HG03097 (cell line): Measurements from ENCODE around the gene DHCR7.
"Not testable (repeated sequence)": the region's sequence is repeated elsewhere in the genome, so short reads cannot be mapped to it uniquely, and the experiment has no call there.

Experiments used
- ATAC-seq: cut with Tn5 transposase; IDR thresholded peaks from one replicate; pipeline ENCODE4 v1.9.1; 2021; ENCODE audit not compliant: unreplicated experiment, low FRiP score

Gene DHCR7

DNA sequence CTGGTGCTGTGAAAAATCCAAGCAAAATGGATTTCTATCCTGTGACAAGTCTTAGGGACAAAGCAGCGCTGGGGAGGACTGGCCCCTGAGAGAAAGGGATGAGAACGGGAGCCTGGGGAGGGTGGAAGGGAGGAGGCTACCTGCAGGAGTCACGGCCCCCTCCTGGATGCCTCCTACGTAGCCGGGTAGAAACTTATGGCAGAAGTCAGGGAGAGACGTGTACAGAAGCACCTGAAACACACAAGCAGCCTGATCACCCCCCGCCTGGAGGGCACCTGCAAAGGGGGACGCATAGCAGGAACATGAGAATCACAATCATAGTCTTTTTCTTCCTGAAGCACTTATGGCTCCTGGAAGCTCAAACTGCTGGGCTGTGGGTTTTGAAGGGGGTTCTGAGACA lies 6.1 kb downstream of the DHCR7 start:
- ATAC-seq, result no peak

DNA sequence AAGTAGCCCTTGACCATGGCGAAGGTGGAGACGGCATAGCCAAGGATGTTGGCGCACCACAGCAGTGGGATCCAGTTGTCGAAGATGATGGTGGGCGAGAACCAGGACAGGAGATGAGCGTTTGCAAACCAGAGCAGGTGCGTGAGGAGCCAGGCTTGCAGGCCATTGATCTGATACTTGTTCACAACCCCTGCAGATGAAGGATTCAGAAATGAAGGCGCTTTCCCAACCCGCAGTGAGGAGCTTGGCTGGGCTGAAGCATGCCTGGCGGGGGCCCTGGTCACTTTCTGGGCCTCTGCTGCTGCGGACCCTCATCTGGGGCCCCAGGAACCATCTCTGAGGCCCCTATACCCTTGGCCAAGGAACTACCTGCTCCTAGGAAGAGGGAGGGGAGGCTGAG lies 6.9 kb downstream of the DHCR7 start:
- ATAC-seq, result no peak

DNA sequence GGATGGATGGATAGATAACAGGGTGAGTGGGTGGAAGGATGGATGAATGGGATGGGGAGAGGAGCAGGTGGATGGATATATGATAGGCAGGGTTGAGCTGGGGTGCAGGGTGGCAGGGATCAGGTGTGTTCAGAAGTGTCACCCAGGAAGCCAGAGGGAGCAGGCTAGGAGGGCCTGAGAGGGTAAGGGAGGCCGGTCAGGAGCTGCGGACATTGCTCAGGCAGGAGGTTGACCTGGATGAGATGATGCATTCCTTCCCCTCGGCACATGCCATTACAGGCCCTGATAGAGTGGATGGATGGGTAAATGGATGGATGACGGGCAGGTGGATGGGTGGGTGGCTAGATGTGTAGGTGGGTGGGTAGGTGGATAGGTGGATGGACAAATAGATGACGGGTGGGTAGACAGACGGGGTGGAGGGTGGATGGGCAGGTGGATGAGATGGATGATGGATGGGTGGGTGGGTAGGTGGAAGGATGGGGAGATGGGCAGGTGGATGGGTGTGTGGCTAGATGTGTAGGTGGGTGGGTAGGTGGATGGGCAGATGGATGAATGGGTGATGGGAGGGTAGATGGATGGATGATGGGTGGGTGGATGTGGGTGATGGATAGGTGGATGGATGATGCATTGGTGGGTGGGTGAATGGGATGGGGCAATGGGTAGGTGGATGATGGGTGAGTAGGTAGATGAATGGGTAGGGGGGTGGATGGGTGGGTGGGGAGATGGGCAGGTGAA lies 8.0 kb downstream of the DHCR7 start:
- ATAC-seq, result no peak

DNA sequence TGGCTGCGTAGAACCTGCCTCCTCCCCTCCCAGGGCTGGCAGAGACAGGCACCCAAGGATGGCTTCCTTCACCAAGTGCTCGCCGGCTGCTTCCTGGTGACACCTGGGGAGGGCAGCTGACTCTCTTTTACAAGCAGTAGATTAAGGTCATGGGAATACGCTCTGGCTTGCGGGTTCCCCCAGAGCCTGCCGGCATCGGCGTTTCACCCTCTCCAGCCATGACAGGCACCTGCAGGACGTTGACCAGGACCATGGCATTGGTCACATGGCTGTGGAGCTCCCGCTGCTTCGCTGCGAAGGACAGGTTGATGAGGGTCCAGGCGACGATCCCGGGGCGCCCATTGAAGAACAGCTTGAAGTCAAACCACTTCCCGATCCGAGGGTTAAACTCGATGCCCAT lies 9.5 kb downstream of the DHCR7 start:
- ATAC-seq, result no peak

DNA sequence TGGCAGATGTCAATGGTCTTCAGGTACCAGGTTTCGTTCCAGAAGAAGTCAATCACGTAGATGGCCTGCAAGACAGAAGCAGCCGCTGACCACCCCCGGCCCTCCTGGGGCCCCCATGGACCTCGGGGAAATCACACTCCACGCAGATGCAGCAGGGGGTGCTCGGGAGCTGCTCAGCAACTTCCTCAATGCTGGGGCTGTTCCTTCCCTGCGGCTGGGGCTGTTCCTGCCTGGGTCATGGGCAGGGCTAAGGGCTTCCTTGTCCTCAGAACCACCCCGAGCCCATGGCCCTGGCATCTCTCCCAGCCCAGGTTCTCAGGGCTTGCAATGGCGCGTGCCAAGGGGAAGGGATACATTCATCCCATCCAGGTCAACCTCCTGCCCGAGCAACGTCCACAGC lies 10.3 kb downstream of the DHCR7 start:
- ATAC-seq, result no peak

DNA sequence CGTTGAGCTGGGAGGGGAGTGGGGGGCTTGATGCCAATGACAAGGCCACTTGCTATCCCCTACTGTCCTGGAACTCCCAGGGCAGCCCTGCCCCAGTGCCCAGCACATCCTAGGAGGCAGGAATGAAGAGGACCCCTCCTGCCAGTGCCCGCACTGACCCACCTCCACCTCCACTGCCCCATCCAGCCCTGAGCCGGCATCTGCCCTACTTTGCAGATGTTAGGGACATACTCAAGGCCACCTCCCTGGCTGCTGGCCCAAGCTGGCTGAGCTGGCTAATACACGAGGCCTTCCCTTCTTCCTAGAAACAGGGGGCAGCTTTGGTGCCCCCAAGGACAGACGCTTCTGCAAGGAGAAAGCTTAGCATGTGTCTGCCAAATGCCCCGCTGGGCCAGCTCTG lies 10.8 kb downstream of the DHCR7 start:
- ATAC-seq, result no peak

DNA sequence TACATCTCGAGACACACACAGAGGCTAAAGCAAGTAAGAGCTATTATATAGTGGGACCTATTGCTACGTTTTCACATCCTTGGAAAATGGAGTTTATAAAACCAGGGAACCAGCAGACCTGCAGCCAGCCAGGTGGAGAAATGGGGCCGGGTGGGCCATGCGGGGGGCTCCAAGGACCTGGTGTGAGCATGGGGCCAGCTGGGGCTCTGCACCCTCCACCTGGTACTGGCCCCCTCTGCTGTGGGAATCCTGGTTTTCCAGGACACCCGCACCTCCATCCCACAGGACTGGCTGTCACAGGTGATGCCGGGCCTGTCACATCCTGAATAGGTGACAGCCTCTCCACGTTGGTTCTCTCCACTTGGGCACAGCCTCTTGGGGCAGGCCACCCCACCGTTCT lies 11.3 kb downstream of the DHCR7 start:
- ATAC-seq, result no peak

DNA sequence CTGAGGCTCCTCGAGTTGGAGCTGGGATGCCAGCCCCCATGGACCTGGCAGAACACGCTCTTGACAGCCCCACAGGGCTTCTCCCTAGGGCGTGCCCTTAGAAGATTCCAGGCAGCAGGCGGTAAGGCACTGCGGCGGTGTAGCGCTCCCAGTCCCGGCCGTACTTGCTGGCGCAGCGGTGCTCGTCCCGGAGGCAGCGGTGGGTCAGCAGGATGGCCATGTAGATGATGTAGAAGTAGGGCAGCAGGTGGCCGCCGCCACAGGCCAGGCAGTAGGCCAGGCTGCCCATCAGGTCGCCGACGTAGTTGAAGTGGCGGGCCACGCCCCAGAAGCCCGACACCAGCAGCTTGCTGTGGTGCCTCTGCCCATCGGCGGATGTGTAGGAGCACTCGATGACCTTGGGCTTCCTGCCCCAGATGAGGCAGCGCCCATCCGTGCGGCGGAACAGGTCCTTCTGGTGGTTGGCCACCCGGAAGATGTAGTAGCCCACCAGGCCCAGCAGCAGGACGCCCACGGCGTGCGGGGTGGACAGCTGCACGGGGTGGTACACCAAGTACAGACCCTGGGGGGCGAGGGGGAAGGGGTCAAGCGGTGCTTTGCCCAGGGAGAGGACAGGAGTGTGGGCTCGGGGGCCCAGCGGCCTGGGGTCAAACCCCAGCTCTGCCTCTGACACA lies 12.8 kb downstream of the DHCR7 start:
- no peak for ATAC-seq

DNA sequence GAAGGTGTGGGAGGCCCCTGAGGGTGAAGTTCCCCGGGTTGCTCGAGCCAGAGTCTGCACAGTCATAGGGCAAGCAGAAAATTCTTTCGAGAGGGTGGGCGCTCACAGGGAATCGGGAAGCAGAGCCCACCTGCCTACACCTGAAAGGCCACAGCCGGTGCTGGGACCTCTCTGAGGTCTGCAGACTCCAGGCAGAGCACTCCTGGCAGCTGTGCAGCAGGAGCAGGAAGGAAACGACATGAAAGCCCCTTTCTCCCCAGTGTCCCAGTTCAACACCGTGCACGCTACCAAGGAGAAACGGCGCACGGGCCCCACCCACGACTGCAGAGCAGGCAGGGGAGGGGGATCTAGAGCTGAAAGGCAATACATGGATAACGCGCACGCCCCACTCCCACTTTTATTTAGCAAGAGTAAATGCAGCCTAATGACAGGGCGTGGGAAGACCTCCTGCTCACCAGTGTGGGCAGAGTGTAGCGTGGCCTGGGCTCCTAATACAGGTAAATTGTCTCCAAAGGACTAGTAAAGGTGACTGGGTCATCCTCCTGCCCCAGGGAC lies 13.5 kb downstream of the DHCR7 start:
- no peak for ATAC-seq

DNA sequence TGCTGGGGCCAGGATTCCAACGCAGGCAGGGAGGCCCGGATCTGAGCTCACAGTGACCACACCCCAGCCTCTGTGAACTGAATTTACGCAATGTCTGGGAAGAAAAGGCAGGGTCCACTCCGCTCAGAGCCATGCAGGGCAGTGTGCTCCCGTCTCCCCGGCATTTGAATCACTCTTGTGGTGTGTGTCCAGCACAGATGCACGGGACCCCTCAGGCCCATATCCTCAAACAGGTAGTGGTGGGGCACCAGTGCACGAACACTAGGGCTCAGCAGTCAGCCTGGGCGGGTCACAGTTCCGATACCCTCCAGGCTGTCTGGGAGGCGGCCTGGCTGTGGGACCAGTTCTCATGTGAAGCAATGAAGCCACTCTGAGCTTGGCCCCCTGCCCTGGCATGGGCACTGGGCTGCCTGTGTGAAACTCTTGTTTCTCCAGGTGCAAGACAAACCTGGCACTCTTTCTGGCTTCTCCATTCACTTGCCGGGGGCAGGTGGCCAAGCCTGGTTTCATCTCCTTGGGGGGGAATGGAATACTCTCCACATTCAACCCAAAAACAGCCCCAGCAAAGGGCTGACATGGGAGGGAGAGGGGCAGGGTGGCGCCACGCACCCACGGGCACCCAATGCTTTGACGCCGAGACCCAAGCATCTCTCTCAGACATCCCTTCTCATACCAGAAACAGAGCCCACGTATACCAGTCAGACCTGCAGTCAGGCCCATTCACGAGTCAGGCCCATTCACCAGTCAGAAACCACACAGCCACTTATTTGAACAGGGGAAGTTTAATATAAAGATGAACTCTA lies 14.3 kb downstream of the DHCR7 start:
- no peak for ATAC-seq

DNA sequence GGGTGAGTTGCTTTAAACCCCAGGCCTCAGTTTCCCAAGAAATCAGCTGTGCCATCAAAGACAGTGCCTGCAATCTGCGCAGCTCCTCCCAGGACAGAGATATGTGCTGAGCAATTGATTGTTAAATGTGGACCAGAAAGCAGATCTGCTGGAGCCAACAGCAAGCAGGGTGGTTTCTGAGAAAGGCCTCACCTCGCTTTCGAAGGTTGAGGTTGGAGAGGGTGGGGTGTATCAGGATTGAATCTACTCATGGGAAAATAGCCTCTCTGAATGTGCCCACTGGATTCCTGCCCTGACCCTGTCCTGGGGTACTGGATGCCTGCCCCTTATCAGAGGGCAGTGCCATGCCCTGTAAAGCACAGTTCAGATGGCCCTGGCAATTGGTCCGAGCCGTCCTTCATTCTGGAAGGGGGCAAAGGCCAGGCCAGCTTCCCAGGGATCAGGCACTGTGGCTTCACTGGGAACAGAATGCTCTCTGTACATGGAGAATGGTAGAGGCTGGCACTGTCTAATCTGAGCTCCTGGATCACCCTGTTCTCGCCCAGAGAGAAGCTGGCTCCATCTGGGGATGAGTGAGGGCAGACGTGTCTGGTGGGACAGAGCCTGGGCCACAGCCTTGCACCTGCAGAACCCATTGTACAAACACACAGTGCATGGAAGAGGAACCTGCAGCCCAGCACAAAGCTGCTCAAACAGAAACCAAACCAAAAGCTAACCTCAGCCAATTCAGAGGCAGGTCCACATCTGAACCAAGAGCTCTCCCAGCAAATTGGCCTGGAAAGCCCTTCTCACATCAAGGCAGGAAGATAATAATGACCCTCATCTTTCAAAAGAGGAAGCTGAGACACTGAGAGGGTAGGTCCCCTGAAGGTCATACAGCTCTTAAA lies 15.2 kb downstream of the DHCR7 start:
- ATAC-seq, result no peak

DNA sequence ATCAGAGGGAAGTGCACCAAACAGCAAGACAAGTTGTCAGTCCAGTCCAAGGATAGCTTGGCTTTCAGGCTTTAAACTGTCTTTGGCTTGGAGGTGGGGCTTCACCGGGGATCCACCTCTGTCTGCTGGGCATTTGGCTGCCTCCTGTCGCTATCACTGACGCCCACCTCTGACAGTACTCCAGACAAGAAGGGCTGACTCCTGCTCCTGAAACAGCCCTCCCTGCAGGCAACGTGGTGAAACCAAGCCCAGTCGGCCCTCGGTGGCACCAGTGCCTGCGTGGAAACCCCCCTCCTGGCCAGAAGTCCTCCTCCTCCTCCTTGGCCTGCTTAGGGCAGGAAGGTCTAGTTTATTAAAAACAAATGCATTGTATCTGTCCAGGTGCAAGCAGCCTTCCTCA lies 16.9 kb downstream of the DHCR7 start:
- ATAC-seq, result no peak

DNA sequence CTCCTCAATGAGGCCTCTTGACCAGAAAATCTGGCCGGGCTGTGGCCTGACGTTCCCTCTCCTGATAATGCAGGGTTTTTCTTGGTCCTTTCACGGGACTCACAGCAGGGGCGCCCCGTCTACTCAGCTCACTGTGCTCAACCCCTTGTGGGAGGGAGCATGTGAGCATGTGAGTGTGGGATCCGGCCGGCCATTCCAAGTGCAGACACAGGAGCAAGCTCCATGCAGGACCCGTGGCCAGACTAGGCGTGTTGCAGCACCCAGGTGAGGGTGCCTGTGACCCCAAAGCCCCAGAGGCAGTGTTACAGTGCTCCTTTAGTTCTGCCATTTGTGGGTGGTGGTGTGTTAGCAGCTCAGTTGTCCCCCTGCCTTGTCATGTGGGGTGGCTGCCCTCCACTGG lies 18.0 kb downstream of the DHCR7 start:
- no peak for ATAC-seq

DNA sequence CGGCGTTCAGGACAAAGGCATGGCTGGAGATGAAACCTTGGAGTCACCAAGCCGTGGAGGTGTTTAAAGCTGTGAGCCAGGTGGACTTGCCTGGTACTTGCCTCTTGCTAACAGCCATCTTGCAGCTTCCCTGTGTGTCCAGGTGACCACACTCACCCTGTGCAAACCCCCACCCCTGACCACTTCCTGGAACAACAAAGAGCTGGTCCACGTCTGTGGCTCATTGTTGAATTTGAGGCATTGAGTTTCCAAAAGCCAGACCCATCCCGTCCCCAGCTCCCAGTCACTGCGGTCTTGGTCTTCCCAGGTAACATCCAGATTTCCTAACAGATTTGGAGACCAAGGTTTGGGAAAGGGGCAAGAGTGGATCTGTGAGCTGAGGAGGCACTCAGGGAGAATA lies 18.5 kb downstream of the DHCR7 start:
- ATAC-seq, result no peak

DNA sequence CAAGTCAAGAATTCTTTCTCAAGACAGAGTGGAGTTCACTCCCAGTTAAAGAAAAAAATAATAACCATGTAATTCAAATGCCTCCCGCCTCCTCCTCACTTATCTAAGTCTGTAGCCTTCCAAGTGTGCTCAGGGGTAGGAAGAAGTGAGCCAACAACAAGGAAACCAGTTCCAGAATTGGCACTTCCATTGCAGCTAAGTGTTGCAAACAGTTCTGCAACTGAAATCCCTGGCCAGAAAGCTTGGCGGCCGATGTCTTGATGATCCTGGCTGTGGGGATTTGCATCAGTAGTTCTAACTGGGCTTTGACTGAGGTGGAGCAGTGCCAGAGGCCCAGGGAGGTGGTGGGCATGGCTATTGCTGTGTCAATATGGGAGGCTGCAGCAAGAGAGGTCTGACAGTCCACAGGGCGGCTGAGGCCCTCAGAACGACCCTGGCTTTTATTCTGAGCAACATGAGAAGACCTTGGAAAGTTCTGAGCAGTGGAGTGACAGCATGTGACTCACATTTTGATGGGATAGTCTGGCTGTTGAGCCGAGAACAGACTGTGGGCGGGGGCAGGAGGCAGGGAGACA lies 19.2 kb downstream of the DHCR7 start:
- no peak for ATAC-seq

DNA sequence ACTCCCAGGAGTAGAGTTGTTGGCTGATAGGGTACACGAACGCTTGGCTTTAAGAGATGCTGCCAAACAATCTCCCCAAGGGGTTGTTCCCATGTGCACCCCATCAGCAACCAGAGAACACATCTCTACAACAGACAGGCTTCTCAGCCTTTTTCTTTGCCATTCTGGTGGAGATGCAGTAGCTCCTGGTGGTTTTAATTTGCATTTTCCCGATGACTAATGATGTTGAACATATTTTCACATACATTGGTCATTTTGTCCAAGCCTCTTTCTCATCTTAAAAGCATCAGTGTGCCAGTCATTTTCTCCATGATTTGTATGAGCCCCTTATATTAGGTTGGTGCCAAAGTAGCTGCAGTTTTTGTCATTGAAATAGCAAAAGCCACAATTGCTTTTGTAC lies 21.8 kb downstream of the DHCR7 start:
- no peak for ATAC-seq

DNA sequence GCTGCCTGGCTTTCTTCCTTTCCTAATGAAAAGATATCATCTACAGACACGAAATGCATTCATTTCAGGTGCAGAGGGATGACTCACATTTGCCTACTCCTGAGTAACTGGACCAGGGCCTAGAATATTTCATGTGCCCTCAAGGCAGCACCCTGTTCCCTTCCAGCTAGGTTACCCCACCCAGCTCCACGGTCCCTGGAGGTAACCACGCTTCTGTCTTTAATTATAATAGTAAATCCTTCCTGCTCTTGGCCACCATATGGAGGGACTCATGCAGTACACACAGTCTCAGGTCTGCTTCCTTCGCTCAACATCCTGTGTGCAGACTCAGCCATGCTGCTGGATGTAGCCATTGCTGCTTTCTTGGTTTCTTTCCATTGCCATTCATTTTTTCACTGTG lies 22.3 kb downstream of the DHCR7 start:
- ATAC-seq, result no peak

DNA sequence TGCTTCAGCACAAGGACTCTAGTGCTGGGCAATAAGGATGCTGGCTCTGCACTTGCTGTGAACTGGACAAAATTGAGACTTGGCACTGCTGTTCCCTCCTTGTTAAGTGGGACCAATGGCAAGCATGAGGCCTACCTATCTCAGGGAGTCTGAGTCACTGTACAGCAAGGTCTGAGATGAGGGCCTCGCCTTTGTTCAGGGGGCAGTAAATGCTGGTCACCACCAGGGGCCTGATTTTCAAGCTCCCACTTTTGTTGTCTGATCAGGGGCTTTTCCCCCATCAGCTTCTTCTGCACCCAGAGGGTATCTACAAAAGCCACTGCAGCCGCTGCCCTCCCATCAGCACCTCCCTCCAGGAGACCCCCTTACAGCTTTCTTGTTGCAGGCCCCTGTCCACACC lies 22.8 kb downstream of the DHCR7 start:
- ATAC-seq, result no peak

DNA sequence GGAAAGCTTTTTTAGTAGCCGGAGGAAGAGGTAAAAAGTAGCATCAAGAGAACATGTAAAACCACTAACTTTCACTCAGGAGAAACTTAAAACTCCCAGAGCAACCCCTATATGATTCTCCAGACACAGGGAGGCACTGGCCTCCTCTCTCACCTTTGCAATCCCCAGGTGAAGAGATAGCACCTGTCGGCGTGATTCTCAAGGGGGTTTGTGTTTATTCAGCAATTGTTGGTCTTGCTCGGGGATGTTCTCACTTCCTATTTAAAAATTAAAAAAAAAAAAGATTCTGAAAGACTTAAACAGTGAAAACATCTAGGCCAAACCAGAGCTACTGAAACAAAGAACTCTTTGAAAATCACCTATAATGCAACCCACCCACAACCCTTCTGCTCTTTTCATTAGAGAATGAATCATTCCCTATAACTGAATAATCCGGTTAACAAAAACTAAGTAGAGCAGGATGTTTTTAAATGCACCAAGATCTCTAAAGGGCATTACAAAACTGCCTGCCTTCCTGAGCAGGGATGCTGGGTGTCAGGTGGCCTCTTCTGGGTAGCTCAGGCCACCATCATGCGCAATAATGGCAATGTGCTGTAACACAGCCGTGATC lies 24.9 kb downstream of the DHCR7 start:
- no peak for ATAC-seq

DNA sequence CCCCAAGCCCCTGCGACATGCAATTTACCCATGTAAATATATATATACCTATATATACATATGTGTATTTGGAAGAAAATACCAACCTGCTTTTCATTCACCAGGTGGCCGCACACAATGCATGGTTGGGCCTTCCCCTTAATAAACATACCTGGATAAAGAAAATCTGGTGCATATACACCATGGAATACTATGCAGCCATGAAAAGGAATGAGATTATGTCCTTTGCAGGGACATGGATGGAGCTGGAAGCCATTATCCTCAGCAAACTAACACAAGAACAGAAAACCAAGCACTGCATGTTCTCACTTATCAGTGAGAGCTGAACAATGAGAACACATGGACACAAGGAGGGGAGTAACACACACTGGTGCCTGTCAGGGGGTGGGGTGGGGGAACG lies 25.9 kb downstream of the DHCR7 start:
- ATAC-seq, result not testable (repeated sequence)
